HepG2 (cell line): ENCODE results near the gene PIK3R1. TPM values are rescaled to one million over a fixed set of nuclear protein-coding genes. Genes with fewer than 3 reads are reported as not detected.

Experiments used
- FOXO1 ChIP-seq: sonication (generic); formaldehyde crosslinking; IDR thresholded peaks from 2 replicates; pipeline ENCODE4 v1.4.0; 2020; ENCODE audit warnings: missing genetic modification reagents
- GPN1 ChIP-seq: sonication (generic); formaldehyde crosslinking; IDR thresholded peaks from 2 replicates; pipeline ENCODE4 v1.5.1; 2020; ENCODE audit warnings: missing genetic modification reagents, borderline replicate concordance
- HNRNPL ChIP-seq: fragments of 200-400 bp; formaldehyde crosslinking; IDR thresholded peaks from 2 replicates; pipeline ENCODE4 v1.6.1; 2017; ENCODE audit warnings: mild to moderate bottlenecking, low read depth, low read length
- PHF21A ChIP-seq: sonication (generic); formaldehyde crosslinking; IDR thresholded peaks from 2 replicates; pipeline ENCODE4 v1.5.0; 2020; ENCODE audit warnings: mild to moderate bottlenecking, missing genetic modification reagents
- PITX1 ChIP-seq: sonication (generic); formaldehyde crosslinking; IDR thresholded peaks from 2 replicates; pipeline ENCODE4 v1.5.1; 2020; ENCODE audit warnings: mild to moderate bottlenecking, missing genetic modification reagents
- RAD51 ChIP-seq: fragments of 450-650 bp; IDR thresholded peaks from 2 replicates; pipeline ENCODE4 v1.6.1; 2016; ENCODE audit warnings: borderline replicate concordance
- RXRA ChIP-seq: sonication (generic); formaldehyde crosslinking; IDR thresholded peaks from 2 replicates; pipeline ENCODE4 v1.5.1; 2020; ENCODE audit warnings: missing genetic modification reagents
- RXRB ChIP-seq: IDR thresholded peaks from 2 replicates; pipeline ENCODE4 v1.6.1; 2016; ENCODE audit warnings: borderline replicate concordance, missing genetic modification reagents, missing compliant biosample characterization
- ZFP36 ChIP-seq: fragments of 150-350 bp; IDR thresholded peaks from 2 replicates; pipeline ENCODE4 v1.6.1; 2018; ENCODE audit warnings: borderline replicate concordance, low read length, low read depth; ENCODE audit not compliant: partially characterized antibody
- ZNF605 ChIP-seq: sonication (generic); formaldehyde crosslinking; IDR thresholded peaks from 2 replicates; pipeline ENCODE4 v1.8.0; 2022; ENCODE audit warnings: mild to moderate bottlenecking, missing genetic modification reagents
- ZNF619 ChIP-seq: sonication (generic); formaldehyde crosslinking; IDR thresholded peaks from 2 replicates; pipeline ENCODE4 v1.4.0; 2020; ENCODE audit warnings: mild to moderate bottlenecking, missing genetic modification reagents
- polyA plus RNA-seq, 8 experiments: library from polyadenylated mRNA; depleted of rRNA in 3 of 8; stranded (reverse) in 7 of 8; unstranded in 1 of 8; fragments of >200 nt; fragmentation: Illumina TruSeq in 4 of 8; extraction: Trizol in 4 of 8; gene quantifications; 2 replicates each; pipeline versions ENCODE4 v1.2.1 to v1.2.3, GENCODE V29; 2011 to 2016; ENCODE audit warnings: low read depth in 4 of 8, missing spikeins in 1 of 8, mixed read lengths in 1 of 8; ENCODE audit not compliant: insufficient read depth in 1 of 8
- total RNA-seq, 5 experiments: library from RNA; depleted of rRNA; stranded (reverse); fragments of >200 nt; fragmentation: Illumina TruSeq; extraction: Trizol; gene quantifications; 2 replicates each; pipeline ENCODE4 v1.2.3, GENCODE V29; 2016; ENCODE audit warnings: low read depth in 1 of 5
- TF ChIP-seq, protein P1 (sequence below): sonication (generic); formaldehyde crosslinking; IDR thresholded peaks from 2 replicates; pipeline ENCODE4 v1.5.0; 2020; ENCODE audit warnings: mild to moderate bottlenecking, missing genetic modification reagents, borderline replicate concordance
- TF ChIP-seq, protein P2 (sequence below), 2 experiments: fragments of 450-650 bp in 1 of 2; sonication (generic) in 1 of 2; formaldehyde crosslinking in 1 of 2; IDR thresholded peaks; 2 replicates each; pipeline versions ENCODE4 v1.6.1 to v1.8.0; 2016 to 2022; ENCODE audit warnings: antibody characterized with exemption in 1 of 2, mild to moderate bottlenecking in 1 of 2, missing genetic modification reagents in 1 of 2
- TF ChIP-seq, protein P3 (sequence below): sonication (generic); formaldehyde crosslinking; IDR thresholded peaks from 2 replicates; pipeline ENCODE4 v1.4.0; 2020; ENCODE audit warnings: missing genetic modification reagents, borderline replicate concordance
- TF ChIP-seq, protein P4 (sequence below): sonication (generic); formaldehyde crosslinking; IDR thresholded peaks from 2 replicates; pipeline ENCODE4 v1.4.0; 2020; ENCODE audit warnings: missing genetic modification reagents
- TF ChIP-seq, protein P5 (sequence below): IDR thresholded peaks from 2 replicates; pipeline ENCODE4 v1.6.1; 2016; ENCODE audit warnings: low read depth

The PIK3R1 gene
- total and polyA plus RNA-seq, 2 of the 13 experiments (the other 11 are each of a cell fraction or from before 2014, with no cell fraction given), result 8.4 to 21.3 TPM

DNA sequence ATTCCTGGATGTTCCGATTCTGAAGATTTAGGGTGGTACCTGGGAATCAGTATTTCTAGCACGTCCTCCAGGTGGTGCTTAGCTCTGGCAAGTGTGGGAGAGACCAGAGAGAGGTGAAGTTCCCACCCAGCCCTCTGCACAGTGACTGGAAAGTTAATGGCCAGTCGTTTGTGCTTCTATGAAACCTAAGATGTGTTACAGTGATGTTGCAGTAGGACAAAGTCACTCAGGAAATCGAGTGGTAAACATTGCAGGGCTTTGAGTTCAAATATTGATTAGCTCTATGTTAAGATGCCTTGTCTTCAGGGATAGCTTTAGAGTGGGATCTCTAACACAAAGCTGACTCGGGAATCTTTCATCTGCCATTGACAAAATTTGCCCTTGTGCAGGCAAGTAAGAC is 55.6 kb downstream of the PIK3R1 start (continued):
- no peak for TF ChIP-seq ZNF619 (CRISPR knock-in tag)
- TF ChIP-seq RXRA (CRISPR knock-in tag), result peak; percentile 19; the same call in 1 of the 2 replicates
- TF ChIP-seq, protein P1, sequence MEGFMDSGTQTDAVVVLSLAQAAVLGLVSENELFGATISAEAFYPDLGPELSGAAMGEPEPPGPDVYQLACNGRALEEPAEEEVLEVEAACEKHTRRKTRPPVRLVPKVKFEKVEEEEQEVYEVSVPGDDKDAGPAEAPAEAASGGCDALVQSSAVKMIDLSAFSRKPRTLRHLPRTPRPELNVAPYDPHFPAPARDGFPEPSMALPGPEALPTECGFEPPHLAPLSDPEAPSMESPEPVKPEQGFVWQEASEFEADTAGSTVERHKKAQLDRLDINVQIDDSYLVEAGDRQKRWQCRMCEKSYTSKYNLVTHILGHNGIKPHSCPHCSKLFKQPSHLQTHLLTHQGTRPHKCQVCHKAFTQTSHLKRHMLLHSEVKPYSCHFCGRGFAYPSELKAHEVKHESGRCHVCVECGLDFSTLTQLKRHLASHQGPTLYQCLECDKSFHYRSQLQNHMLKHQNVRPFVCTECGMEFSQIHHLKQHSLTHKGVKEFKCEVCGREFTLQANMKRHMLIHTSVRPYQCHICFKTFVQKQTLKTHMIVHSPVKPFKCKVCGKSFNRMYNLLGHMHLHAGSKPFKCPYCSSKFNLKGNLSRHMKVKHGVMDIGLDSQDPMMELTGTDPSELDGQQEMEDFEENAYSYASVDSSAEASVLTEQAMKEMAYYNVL (CRISPR knock-in tag), result 0 out of 2 replicates have a peak, but pooled peaks have one; percentile 60
- TF ChIP-seq, protein P2, sequence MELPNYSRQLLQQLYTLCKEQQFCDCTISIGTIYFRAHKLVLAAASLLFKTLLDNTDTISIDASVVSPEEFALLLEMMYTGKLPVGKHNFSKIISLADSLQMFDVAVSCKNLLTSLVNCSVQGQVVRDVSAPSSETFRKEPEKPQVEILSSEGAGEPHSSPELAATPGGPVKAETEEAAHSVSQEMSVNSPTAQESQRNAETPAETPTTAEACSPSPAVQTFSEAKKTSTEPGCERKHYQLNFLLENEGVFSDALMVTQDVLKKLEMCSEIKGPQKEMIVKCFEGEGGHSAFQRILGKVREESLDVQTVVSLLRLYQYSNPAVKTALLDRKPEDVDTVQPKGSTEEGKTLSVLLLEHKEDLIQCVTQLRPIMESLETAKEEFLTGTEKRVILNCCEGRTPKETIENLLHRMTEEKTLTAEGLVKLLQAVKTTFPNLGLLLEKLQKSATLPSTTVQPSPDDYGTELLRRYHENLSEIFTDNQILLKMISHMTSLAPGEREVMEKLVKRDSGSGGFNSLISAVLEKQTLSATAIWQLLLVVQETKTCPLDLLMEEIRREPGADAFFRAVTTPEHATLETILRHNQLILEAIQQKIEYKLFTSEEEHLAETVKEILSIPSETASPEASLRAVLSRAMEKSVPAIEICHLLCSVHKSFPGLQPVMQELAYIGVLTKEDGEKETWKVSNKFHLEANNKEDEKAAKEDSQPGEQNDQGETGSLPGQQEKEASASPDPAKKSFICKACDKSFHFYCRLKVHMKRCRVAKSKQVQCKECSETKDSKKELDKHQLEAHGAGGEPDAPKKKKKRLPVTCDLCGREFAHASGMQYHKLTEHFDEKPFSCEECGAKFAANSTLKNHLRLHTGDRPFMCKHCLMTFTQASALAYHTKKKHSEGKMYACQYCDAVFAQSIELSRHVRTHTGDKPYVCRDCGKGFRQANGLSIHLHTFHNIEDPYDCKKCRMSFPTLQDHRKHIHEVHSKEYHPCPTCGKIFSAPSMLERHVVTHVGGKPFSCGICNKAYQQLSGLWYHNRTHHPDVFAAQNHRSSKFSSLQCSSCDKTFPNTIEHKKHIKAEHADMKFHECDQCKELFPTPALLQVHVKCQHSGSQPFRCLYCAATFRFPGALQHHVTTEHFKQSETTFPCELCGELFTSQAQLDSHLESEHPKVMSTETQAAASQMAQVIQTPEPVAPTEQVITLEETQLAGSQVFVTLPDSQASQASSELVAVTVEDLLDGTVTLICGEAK (IDR thresholded peaks at IDR 0.05), result no peak
- TF ChIP-seq, protein P2 (CRISPR knock-in tag; IDR thresholded peaks at IDR 0.05), result no peak
- TF ChIP-seq, protein P3, sequence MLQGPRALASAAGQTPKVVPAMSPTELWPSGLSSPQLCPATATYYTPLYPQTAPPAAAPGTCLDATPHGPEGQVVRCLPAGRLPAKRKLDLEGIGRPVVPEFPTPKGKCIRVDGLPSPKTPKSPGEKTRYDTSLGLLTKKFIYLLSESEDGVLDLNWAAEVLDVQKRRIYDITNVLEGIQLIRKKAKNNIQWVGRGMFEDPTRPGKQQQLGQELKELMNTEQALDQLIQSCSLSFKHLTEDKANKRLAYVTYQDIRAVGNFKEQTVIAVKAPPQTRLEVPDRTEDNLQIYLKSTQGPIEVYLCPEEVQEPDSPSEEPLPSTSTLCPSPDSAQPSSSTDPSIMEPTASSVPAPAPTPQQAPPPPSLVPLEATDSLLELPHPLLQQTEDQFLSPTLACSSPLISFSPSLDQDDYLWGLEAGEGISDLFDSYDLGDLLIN (CRISPR knock-in tag), result no peak
- no peak; the same call in 1 of the 2 replicates for TF ChIP-seq PHF21A (CRISPR knock-in tag)
- no peak for TF ChIP-seq ZFP36
- TF ChIP-seq GPN1 (CRISPR knock-in tag), result no peak
- TF ChIP-seq FOXO1, result peak; percentile 55; the same call in 1 of the 2 replicates
- TF ChIP-seq RAD51, result no peak
- TF ChIP-seq PITX1 (CRISPR knock-in tag), result peak; percentile 52; the same call in 1 of the 2 replicates
- TF ChIP-seq, protein P4, sequence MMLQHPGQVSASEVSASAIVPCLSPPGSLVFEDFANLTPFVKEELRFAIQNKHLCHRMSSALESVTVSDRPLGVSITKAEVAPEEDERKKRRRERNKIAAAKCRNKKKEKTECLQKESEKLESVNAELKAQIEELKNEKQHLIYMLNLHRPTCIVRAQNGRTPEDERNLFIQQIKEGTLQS (CRISPR knock-in tag), result no peak
- no peak for TF ChIP-seq RXRB (CRISPR knock-in tag)
- TF ChIP-seq, protein P5, sequence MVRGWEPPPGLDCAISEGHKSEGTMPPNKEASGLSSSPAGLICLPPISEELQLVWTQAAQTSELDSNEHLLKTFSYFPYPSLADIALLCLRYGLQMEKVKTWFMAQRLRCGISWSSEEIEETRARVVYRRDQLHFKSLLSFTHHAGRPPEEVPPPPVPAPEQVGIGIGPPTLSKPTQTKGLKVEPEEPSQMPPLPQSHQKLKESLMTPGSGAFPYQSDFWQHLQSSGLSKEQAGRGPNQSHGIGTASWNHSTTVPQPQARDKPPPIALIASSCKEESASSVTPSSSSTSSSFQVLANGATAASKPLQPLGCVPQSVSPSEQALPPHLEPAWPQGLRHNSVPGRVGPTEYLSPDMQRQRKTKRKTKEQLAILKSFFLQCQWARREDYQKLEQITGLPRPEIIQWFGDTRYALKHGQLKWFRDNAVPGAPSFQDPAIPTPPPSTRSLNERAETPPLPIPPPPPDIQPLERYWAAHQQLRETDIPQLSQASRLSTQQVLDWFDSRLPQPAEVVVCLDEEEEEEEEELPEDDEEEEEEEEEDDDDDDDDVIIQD, result no peak
- no peak for TF ChIP-seq ZNF605 (CRISPR knock-in tag)
- TF ChIP-seq HNRNPL, result no peak
